NCI-H2107 treated with DMSO at 0.1 percent for 48 hours (cell line): ENCODE data around the gene IFITM2.
"Not testable (repeated sequence)": the region's sequence is repeated elsewhere in the genome, so short reads cannot be mapped to it uniquely, and the experiment has no call there.

ENCODE experiments used
- DNase-seq: peaks from one replicate; lab custom pipeline; 2025; ENCODE audit not compliant: unreplicated experiment; lab: John Stamatoyannopoulos, UW

Gene IFITM2

DNA sequence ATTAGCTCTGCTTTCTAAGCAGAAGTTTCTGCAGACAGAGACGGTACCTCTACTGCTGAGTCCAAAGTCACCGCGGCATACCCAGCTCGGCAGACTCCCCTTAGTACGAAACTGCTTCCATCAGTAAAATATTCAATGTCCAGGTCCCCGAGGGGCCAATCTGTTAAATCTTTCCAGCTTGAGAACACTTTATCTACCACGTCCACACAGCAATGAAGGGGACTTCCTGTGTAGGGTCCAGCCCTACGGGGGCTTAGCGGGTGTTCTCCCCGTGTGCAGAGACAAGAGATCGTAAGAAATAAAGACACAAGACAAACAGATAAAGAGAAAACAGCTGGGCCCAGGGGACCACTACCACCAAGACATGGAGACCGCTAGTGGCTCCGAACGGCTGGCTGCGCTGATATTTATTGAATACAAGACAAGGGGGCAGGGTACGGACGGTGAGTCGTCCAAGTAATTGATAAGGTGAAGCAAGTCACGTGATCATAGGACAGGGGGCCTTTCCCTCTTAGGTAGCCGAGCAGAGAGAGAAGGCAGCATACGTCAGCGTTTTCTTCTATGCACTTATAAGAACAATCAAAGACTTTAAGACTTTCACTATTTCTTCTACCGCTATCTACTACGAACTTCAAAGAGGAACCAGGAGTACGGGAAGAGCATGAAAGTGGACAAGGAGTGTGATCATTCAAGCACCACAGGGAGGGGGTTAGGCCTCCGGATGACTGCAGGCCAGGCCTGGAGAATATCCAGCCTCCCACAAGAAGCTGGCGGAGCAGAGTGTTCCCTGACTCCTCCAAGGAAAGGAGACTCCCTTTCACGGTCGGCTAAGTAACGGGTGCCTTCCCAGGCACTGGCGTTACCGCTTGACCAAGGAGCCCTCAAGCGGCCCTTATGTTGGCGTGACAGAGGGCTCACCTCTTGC is 17.2 kb downstream of the IFITM2 start:
- DNase-seq, result not testable (repeated sequence)

- no peak for DNase-seq
Measured at GRCh38 chr11:325796-326591, 18.4 kb downstream of the IFITM2 start.

DNA sequence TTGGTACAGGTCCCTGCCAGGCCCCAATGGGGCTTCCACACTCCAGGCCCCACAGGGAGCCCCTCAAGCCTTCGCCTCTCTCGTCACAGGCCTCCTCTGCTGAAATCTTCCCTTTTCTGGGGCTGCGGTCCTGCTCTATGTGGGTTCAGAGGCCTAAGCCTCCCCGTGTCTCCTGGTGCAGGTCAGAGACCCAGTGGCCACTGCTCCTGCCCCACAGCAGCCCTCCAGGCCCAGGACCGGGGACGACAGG is 18.9 kb downstream of the IFITM2 start:
- DNase-seq, result no peak

- no peak for DNase-seq
Measured at GRCh38 chr11:326842-327580, 19.4 kb downstream of the IFITM2 start.

- no peak for DNase-seq
Measured at GRCh38 chr11:327581-327923, 19.9 kb downstream of the IFITM2 start.

DNA sequence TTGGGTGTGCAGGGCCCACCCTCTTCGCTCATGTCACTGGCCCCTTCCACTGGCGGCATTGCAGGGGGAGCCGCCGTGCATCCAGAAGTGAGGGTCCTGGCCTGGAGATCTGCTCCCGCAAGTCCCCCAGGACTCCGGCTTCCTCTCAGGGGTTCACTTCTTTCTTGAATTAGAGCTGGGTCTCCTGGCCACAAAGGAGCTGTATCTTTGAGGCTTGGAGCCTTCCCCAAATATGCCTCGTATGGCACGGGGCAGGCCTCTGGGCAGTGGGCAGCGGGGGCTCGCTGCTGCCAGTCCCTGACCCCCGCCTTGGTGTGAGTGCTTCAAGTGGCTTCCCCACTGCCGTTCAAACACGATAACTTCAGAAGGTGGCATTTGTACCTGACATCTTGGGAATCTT is 20.4 kb downstream of the IFITM2 start:
- DNase-seq, result no peak

- DNase-seq, result not testable (repeated sequence)
Measured at GRCh38 chr11:328516-329100, 21.0 kb downstream of the IFITM2 start.

- no peak for DNase-seq
Measured at GRCh38 chr11:329886-330253, 22.3 kb downstream of the IFITM2 start.

GRCh38 chr11:330307-330693 is 22.7 kb downstream of the IFITM2 start:
- no peak for DNase-seq

- no peak for DNase-seq
Measured at GRCh38 chr11:330694-331357, 23.2 kb downstream of the IFITM2 start.

GRCh38 chr11:331358-332060 is 23.9 kb downstream of the IFITM2 start:
- DNase-seq, result no peak

DNA sequence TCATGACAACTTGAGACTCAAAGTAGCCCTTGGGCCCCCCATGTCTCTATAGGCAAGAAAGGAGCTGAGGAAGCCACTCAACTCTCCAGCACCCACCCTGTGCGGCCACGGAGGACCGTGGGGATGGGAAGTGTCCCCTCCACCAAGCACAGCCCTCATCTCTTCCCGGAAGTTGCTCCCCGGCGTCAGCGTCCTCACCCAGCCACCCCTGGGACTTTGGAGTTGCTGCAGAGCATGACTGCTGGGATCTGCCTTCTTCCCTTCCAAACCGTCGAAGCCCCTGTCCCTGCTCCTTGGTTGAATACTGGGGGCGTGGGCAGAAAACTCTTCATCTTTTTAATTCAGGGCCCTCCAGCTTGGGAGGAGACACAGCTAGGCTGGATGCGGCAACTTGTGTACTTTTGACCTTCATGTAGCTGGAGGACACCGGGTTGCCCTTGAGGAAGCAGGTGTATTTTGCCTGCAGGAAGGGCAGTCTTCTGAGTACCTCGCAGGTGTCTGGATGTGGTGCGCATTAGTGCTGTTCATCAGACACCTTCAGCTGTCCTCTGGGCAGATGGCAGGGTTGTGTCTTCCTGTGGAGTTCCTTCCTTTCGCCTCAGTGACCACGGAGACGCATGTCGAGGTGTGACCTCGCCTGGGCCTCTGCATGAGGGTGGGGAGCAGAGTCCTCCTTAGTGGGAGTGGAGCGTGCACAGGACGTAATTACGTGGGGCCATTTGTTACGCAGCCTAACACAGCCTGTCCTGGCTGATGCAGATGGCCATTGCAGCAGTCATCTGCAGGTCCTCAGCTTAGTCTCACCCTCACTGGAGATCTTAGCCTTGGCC is 25.2 kb downstream of the IFITM2 start:
- no peak for DNase-seq

DNA sequence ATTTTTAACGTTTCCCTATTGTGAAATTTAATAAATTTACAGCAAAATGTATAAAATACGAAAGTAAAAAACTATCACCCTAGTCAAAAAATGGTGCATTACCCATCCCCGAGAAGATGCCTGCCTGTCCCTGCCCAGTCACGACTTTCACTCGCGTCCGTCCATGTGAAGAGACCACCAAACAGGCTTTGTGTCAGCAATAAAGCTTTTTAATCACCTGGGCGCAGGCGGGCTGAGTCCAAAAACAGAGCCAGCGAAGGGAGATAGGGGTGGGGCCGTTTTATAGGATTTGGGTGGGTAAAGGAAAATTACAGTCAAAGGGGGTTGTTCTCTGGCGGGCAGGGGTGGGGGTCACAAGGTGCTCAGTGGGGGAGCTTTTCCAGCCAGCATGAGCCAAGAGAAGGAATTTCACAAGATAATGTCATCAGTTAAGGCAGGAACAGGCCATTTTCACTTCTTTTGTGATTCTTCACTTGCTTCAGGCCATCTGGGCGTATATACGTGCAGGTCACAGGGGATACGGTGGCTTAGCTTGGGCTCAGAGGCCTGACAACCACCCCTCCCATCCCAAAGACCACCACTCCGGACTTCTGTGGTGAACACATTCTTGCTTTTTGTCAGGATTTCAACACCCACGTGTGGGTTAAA is 26.1 kb downstream of the IFITM2 start:
- not testable (repeated sequence) for DNase-seq

DNA sequence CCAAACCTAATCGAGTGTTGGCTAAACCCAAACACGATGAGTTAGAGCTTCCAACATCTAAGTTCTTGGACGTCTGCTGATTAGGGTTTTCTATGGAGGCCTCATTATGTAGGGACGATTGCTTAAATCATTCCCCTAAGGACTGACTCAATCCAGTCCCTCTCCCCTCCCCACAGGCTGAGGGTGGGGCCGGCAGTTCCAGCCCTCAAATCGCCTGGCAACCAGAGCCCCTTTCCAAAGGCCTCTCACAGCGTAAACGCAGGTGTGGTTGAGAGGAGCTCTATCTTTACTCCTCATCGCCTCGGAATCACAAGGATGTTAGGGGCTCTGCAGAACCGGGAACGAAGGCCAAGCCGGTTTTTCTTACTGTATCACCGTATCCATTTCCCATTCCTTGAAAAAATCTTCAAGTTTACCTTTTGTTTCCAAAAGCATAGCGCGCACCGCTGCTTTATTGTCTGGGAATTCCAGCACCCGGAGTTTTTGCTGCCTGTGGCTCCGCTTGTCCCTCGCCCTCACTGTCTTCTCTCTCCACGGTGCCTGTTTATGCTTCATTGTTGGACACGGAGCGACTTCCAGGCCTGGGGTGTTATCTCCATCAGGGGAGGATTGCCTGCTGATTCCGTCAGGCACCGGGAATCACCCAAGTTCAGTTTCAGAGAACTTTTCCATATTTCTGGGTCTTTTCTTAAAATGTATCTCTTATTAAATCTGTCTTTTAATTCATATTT is 26.8 kb downstream of the IFITM2 start:
- DNase-seq, result no peak

- DNase-seq, result no peak
Measured at GRCh38 chr11:335779-336658, 28.4 kb downstream of the IFITM2 start.

GRCh38 chr11:336659-337198 is 29.1 kb downstream of the IFITM2 start:
- DNase-seq, result no peak

DNA sequence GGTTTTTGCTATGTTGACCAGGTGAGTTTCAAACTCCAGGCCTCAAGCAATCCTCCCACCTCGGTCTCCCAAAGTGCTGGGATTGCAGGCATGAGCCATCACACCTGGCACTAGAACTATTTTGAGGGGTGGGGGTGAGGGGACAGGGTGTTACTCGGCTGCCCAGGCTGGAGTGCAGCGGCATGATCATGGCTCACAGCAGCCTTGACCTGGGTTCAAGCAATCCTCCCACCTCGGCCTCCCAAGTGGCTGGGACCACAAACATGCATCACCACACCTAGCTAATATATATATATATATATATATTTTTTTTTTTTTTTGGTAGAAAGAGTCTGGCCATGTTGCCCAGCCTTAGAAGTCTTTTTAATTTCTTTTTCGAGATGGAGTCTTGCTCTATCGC is 30.1 kb downstream of the IFITM2 start:
- DNase-seq, result no peak
